AG10803 (cell line): ENCODE results near the gene TLR10.
A peak's percentile ranks its signal among the peaks of the same experiment; 100 is the strongest.

Experiments
- DNase-seq: peaks from one replicate; pipeline ENCODE4 v3.0.0; 2010; ENCODE audit warnings: low read depth
- H3K4me3 ChIP-seq: 2 replicates; pipeline ENCODE4 v1.5.1; 2011; ENCODE audit warnings: mild to moderate bottlenecking, low read length, control low read depth
- CTCF ChIP-seq: conservative IDR thresholded peaks from 2 replicates; pipeline ENCODE4 v1.5.1; 2011; ENCODE audit warnings: mild to moderate bottlenecking, low read length, control low read depth, inconsistent platforms

Gene TLR10

GRCh38 chr4:38724475-38724808 is 58.3 kb downstream of the TLR10 start:
- no peak overlapping the region for H3K4me3 ChIP-seq

GRCh38 chr4:38723726-38724474 is 58.9 kb downstream of the TLR10 start:
- H3K4me3 ChIP-seq: no peak overlapping the region
- TF ChIP-seq CTCF: no peak
- peak; percentile 63 for DNase-seq

More at GRCh38 chr4:38724475-38724808, 58.3 kb downstream of the TLR10 start:
- no peak for DNase-seq
- no peak for TF ChIP-seq CTCF

- DNase-seq: no peak
- TF ChIP-seq CTCF: no peak
- no peak overlapping the region for H3K4me3 ChIP-seq
Observed at GRCh38 chr4:38723114-38723513, 59.7 kb downstream of the TLR10 start.
